Trophoblast cell (in vitro differentiated cells and primary cell): ENCODE data around the gene DEK.
"Not testable (repeated sequence)": the region's sequence is repeated elsewhere in the genome, so short reads cannot be mapped to it uniquely, and the experiment has no call there.

Source experiments
- DNase-seq, 2 donors: peaks; one replicate each; pipeline ENCODE4 v3.0.0-alpha.2; 2016
- H2AFZ ChIP-seq: 2 replicates; pipeline ENCODE4 v1.6.1; 2013; ENCODE audit warnings: low read length, moderate library complexity, mild to moderate bottlenecking; ENCODE audit not compliant: insufficient read depth, poor library complexity
- H2AK5ac ChIP-seq: 2 replicates; pipeline ENCODE4 v1.6.1; 2013; ENCODE audit warnings: mild to moderate bottlenecking, low read length
- H2BK120ac ChIP-seq: 2 replicates; pipeline ENCODE4 v1.6.1; 2013; ENCODE audit warnings: low read length, mild to moderate bottlenecking, moderate library complexity; ENCODE audit not compliant: insufficient read depth, poor library complexity
- H2BK12ac ChIP-seq: 2 replicates; pipeline ENCODE4 v1.6.1; 2013; ENCODE audit warnings: mild to moderate bottlenecking, low read length, moderate library complexity
- H2BK5ac ChIP-seq: 2 replicates; pipeline ENCODE4 v1.6.1; 2013; ENCODE audit warnings: low read length, low read depth, moderate library complexity, mild to moderate bottlenecking; ENCODE audit not compliant: poor library complexity
- H3K14ac ChIP-seq: 2 replicates; pipeline ENCODE4 v1.6.1; 2013; ENCODE audit warnings: mild to moderate bottlenecking, low read length
- H3K18ac ChIP-seq: 2 replicates; pipeline ENCODE4 v1.6.1; 2013; ENCODE audit warnings: mild to moderate bottlenecking, low read length
- H3K23ac ChIP-seq: 2 replicates; pipeline ENCODE4 v1.6.1; 2013; ENCODE audit warnings: low read length
- H3K27ac ChIP-seq: 2 replicates; pipeline ENCODE4 v1.5.1; 2013; ENCODE audit warnings: low read depth, mild to moderate bottlenecking, inconsistent platforms, low read length, moderate library complexity
- H3K27me3 ChIP-seq: 2 replicates; pipeline ENCODE4 v1.6.1; 2013; ENCODE audit warnings: inconsistent platforms, mild to moderate bottlenecking, low read length, moderate library complexity; ENCODE audit not compliant: insufficient read depth
- H3K36me3 ChIP-seq, 2 experiments: 1 replicate in 1 of 2; 2 replicates in 1 of 2; pipeline ENCODE4 v1.6.1; 2013; ENCODE audit warnings: low read length in 2 of 2, mild to moderate bottlenecking in 2 of 2, moderate library complexity in 1 of 2; ENCODE audit not compliant: insufficient read depth in 2 of 2, control insufficient read depth in 1 of 2
- H3K4ac ChIP-seq: 2 replicates; pipeline ENCODE4 v1.6.1; 2013; ENCODE audit warnings: low read depth, mild to moderate bottlenecking, low read length, moderate library complexity
- H3K4me1 ChIP-seq, 2 experiments: 1 replicate in 1 of 2; 2 replicates in 1 of 2; pipeline ENCODE4 v1.6.1; 2013; ENCODE audit warnings: low read length in 2 of 2, mild to moderate bottlenecking in 2 of 2, moderate library complexity in 1 of 2; ENCODE audit not compliant: insufficient read depth in 2 of 2, control insufficient read depth in 1 of 2
- H3K4me2 ChIP-seq: 2 replicates; pipeline ENCODE4 v1.6.1; 2013; ENCODE audit warnings: inconsistent platforms, mild to moderate bottlenecking, low read length, moderate library complexity
- H3K4me3 ChIP-seq: 2 replicates; pipeline ENCODE4 v1.5.1; 2013; ENCODE audit warnings: mild to moderate bottlenecking, low read depth, low read length, inconsistent platforms
- H3K79me1 ChIP-seq: one replicate; pipeline ENCODE4 v1.6.1; 2013; ENCODE audit warnings: low read length
- H3K79me2 ChIP-seq: 2 replicates; pipeline ENCODE4 v1.6.1; 2013; ENCODE audit warnings: low read length, mild to moderate bottlenecking; ENCODE audit not compliant: control insufficient read depth, insufficient read depth, poor library complexity
- H3K9ac ChIP-seq: 2 replicates; pipeline ENCODE4 v1.6.1; 2013; ENCODE audit warnings: mild to moderate bottlenecking, low read length
- H3K9me3 ChIP-seq: 2 replicates; pipeline ENCODE4 v1.6.1; 2013; ENCODE audit warnings: low read depth, mild to moderate bottlenecking, control low read depth, inconsistent platforms, low read length; ENCODE audit not compliant: insufficient read depth
- H4K12ac ChIP-seq: 2 replicates; pipeline ENCODE4 v1.6.1; 2013; ENCODE audit warnings: low read depth, mild to moderate bottlenecking, low read length, moderate library complexity
- H4K8ac ChIP-seq: 2 replicates; pipeline ENCODE4 v1.6.1; 2013; ENCODE audit warnings: low read depth, mild to moderate bottlenecking, low read length, moderate library complexity
- H4K91ac ChIP-seq: one replicate; pipeline ENCODE4 v1.6.1; 2013; ENCODE audit warnings: low read depth, mild to moderate bottlenecking, low read length, moderate library complexity
- WGBS: extraction: QIAGEN DNeasy Blood & Tissue Kit; methylation state at CpG from one replicate; pipeline ENCODE4 v1.1.7; 2013; ENCODE audit warnings: missing lambda C conversion rate; ENCODE audit not compliant: insufficient read length, insufficient coverage; ENCODE audit errors: extremely low coverage; 5-methylcytosine and 5-hydroxymethylcytosine counted together

The DEK gene

DNA sequence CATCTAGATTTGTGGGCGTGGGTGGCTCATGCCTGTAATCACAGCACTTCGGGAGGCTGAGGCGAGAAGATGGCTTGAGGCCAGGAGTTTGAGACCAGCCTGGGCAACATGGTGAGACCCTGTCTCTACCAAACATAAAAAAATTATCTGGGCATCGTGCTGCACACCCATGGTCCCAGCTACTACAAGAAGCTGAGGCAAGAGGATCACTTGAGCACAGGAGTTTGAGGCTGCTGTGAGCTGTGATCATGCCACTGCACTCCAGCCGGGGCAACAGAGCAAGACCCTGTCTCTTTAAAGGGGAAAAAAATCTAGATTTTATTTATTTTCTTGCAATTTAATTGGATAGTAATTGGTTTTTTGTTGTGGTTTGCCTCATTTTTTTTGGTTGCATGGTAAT, 53.6 kb downstream of the DEK start:
- no peak for DNase-seq
- no CpG with 5 or more reads among the region's 5 CpGs for WGBS

DNA sequence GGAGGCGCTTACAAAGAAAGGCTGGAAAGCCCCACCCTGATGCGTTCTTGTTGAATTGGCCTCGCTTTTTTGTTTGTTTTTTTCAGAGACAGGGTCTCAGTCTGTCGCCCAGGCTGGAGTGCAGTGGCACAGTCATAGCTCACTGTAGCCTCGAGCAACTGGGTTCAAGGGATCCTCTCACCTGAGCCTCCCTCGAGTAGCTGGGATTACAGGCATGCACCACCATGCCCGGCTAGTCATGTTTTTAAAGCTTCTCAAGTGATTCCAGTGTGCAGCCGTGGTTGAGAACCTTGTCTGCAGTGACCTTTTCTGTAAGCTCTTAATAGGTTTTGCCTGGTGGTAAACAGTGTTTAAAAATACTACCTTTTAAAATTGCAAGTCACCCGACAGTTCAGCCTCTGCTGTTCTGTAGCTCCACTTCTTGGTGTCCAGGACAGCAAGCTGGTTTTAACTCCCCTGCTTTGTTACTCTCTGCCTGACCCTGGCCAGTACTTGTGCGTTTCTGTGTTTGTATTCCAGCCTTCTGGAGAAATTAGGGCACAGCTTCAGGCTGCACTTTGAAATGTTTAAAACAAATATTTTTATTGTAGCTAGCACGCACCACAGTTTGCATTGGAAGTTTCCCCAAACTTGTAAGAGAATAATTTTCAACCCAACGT, 54.7 kb downstream of the DEK start:
- no peaks in the 10 kb centered on the region for H3K79me2 ChIP-seq
- no peak overlapping the region for H2BK12ac ChIP-seq
- H2BK120ac ChIP-seq = no peak overlapping the region
- no peak overlapping the region for H2AFZ ChIP-seq
- no peak overlapping the region for H3K14ac ChIP-seq
- peaks cover 5 to 7% of the 10 kb centered on the region in 2 experiments for H3K36me3 ChIP-seq
- no peak overlapping the region for H3K4ac ChIP-seq
- H3K27me3 ChIP-seq = no peaks in the 10 kb centered on the region
- no peak overlapping the region for H3K9ac ChIP-seq
- H2BK5ac ChIP-seq = no peak overlapping the region
- H2AK5ac ChIP-seq = no peak overlapping the region
- no peak overlapping the region for H3K23ac ChIP-seq
- H4K12ac ChIP-seq = no peak overlapping the region
- H3K9me3 ChIP-seq = no peaks in the 10 kb centered on the region
- no peaks in the 10 kb centered on the region for H3K79me1 ChIP-seq
- no peak for DNase-seq
- no CpG with 5 or more reads among the region's 12 CpGs for WGBS
- H3K4me2 ChIP-seq = no peak overlapping the region
- H3K18ac ChIP-seq = no peak overlapping the region
- H4K91ac ChIP-seq = no peak overlapping the region
- no peaks in the 10 kb centered on the region for H3K4me1 ChIP-seq
- no peak overlapping the region for H3K27ac ChIP-seq
- H3K4me3 ChIP-seq = no peak overlapping the region
- H4K8ac ChIP-seq = no peak overlapping the region

More for the DNA sequence above, 53.6 kb downstream of the DEK start:
- no peak overlapping the region for H4K91ac ChIP-seq
- H2BK5ac ChIP-seq = no peak overlapping the region
- peaks cover 4% of the 10 kb centered on the region for H3K9me3 ChIP-seq
- no peak overlapping the region for H3K14ac ChIP-seq
- no peak overlapping the region for H2AK5ac ChIP-seq
- no peak overlapping the region for H3K23ac ChIP-seq
- H3K4me1 ChIP-seq = no peaks in the 10 kb centered on the region
- H2AFZ ChIP-seq = no peak overlapping the region
- H3K4me3 ChIP-seq = no peak overlapping the region
- H3K4me2 ChIP-seq = no peak overlapping the region
- H3K27me3 ChIP-seq = no peaks in the 10 kb centered on the region
- peaks cover 9 to 12% of the 10 kb centered on the region in 2 experiments for H3K36me3 ChIP-seq
- H4K12ac ChIP-seq = no peak overlapping the region
- no peak overlapping the region for H3K4ac ChIP-seq
- H2BK12ac ChIP-seq = no peak overlapping the region
- H2BK120ac ChIP-seq = no peak overlapping the region
- no peak overlapping the region for H3K9ac ChIP-seq
- no peak overlapping the region for H3K27ac ChIP-seq
- no peak overlapping the region for H4K8ac ChIP-seq
- no peaks in the 10 kb centered on the region for H3K79me1 ChIP-seq
- H3K18ac ChIP-seq = no peak overlapping the region
- H3K79me2 ChIP-seq = no peaks in the 10 kb centered on the region

DNA sequence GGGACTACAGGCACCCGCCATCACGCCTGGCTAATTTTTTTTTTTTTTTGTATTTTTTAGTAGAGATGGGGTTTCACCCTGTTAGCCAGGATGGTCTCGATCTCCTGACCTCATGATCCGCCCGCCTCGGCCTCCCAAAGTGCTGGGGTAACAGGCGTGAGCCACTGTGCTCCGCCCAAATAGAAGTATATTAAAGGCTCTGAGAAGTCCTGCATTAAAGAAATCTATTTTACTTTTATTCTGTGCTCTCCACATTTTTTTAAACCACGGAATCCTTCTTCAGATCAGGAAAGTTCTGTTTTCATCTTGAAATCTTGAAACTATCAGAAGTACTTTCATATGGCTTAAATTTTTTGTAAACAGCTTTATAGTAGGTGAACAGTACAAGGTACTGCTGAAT, 55.6 kb downstream of the DEK start:
- not testable (repeated sequence) for H2BK12ac ChIP-seq, H2BK120ac ChIP-seq, H4K91ac ChIP-seq, H4K8ac ChIP-seq, H2AFZ ChIP-seq, H3K36me3 ChIP-seq, H3K9ac ChIP-seq, H4K12ac ChIP-seq, H3K18ac ChIP-seq, H3K23ac ChIP-seq, H3K14ac ChIP-seq, H3K4me1 ChIP-seq, H2BK5ac ChIP-seq, H2AK5ac ChIP-seq, H3K9me3 ChIP-seq, DNase-seq, H3K79me2 ChIP-seq, H3K4ac ChIP-seq, H3K79me1 ChIP-seq, H3K27me3 ChIP-seq, H3K27ac ChIP-seq, H3K4me3 ChIP-seq, H3K4me2 ChIP-seq
- no CpG with 5 or more reads among the region's 9 CpGs for WGBS

DNA sequence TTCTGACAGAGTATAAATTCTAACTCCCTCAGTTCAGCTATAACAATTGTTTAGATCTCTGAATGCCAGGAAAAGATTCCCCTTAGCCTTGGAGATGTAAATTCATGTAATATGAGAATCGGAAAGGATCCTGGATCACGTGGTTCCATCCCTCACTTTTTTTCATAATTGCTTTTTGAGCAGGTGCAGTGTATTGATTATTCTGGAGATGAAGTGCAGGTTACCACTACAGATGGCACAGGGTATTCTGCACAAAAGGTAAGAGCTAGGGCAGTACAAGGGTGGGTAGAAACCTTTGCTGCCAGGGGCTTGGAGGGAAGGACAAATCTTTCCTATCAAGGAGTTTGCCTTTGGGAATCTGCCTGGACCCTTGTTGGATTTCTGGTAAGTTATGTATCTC, 56.4 kb downstream of the DEK start:
- no CpG with 5 or more reads among the region's 2 CpGs for WGBS
- no peak overlapping the region for H2AFZ ChIP-seq
- no peaks in the 10 kb centered on the region for H3K79me2 ChIP-seq
- no peak overlapping the region for H2BK120ac ChIP-seq
- peaks cover 4 to 5% of the 10 kb centered on the region in 2 experiments for H3K36me3 ChIP-seq
- no peak overlapping the region for H3K27ac ChIP-seq
- no peak overlapping the region for H2BK5ac ChIP-seq
- no peak overlapping the region for H2AK5ac ChIP-seq
- H4K8ac ChIP-seq = no peak overlapping the region
- H3K9me3 ChIP-seq = no peaks in the 10 kb centered on the region
- no peak overlapping the region for H4K91ac ChIP-seq
- no peak overlapping the region for H4K12ac ChIP-seq
- H3K23ac ChIP-seq = no peak overlapping the region
- H3K14ac ChIP-seq = no peak overlapping the region
- H3K18ac ChIP-seq = no peak overlapping the region
- no peak overlapping the region for H3K4me2 ChIP-seq
- H3K4ac ChIP-seq = no peak overlapping the region
- no peak overlapping the region for H2BK12ac ChIP-seq
- H3K4me1 ChIP-seq = no peaks in the 10 kb centered on the region
- no peaks in the 10 kb centered on the region for H3K79me1 ChIP-seq
- no peak for DNase-seq
- no peak overlapping the region for H3K9ac ChIP-seq
- H3K4me3 ChIP-seq = no peak overlapping the region
- H3K27me3 ChIP-seq = no peaks in the 10 kb centered on the region
